Measurements from ENCODE around the gene SPINK4.

Gene SPINK4

DNA sequence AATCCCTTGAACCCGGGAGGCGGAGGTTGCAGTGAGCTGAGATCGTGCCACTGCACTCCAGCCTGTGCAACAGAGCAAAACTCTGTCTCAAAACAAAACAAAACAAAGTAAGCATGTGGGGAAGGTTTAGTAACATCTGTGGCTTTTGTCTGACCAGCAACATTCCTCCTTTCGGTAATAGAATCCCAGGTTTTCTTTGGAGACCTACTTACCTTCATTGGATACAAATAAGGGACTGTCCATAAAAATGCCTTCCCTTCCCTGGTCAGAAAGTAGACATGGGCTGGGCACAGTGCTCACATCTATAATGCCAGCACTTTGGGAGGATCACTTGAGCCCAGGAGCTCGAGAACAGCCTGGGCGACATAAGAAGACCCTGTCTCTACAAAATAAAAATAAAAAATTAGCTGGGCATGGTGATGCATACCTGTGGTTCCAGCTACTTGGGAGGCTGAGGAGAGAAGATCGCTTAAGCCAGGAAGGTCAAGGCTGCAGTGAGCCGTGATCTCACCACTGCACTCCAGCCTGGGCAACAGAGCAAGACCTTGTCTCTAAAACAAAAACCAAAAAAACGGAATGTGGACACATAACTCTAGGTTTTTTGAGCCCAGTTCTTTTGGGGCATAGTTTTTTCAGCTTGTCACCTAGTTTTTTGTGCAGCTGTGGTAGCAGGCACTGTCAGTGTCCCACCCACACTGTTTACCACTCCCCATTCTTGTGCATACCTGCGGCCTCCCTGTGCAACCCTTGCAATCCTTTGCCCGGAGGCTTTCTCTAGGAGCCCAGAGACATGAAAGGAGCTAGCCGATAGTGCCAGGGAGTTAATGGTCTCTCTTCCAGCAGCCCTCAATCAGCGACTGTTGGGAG, 9.0 kb upstream of the SPINK4 start:
- H3K56ac ChIP-seq (ENCODE audit: low read length), result no peak overlapping the region
- no peaks in the 10 kb centered on the region for H3K36me3 ChIP-seq (ENCODE audit: control insufficient read depth, insufficient read depth, low read length)
- no peak overlapping the region for H4K8ac ChIP-seq (ENCODE audit: low read depth, low read length)
- H3K4me2 ChIP-seq (ENCODE audit: low read length), result no peak overlapping the region
- H2AK5ac ChIP-seq (ENCODE audit: low read length), result no peak overlapping the region
- WGBS (ENCODE audit: extremely low coverage, insufficient coverage, low lambda C conversion rate), result no CpG with 5 or more reads among the region's 13 CpGs
- H3K79me2 ChIP-seq (ENCODE audit: control insufficient read depth, insufficient read depth, low read length), result no peaks in the 10 kb centered on the region
- H2BK5ac ChIP-seq (ENCODE audit: low read length), result no peak overlapping the region
- H3K23ac ChIP-seq (ENCODE audit: low read length), result no peak overlapping the region
- no peak overlapping the region for H4K5ac ChIP-seq (ENCODE audit: low read length)
- no peaks in the 10 kb centered on the region for H3K79me1 ChIP-seq (ENCODE audit: low read length)
- H3K4me3 ChIP-seq (ENCODE audit: low read length), result no peak overlapping the region
- DNase-seq, result no peak
- H2BK15ac ChIP-seq (replicated peaks; ENCODE audit: low read depth), result no peak overlapping the region
- H3K4ac ChIP-seq (ENCODE audit: low read depth, low read length), result no peak overlapping the region
- no peaks in the 10 kb centered on the region for H3K4me1 ChIP-seq (ENCODE audit: control insufficient read depth, low read depth, low read length)
- H3K9ac ChIP-seq (ENCODE audit: low read length), result no peak overlapping the region
- no peak overlapping the region for H2BK120ac ChIP-seq (ENCODE audit: low read depth, low read length)
- H3K27ac ChIP-seq (ENCODE audit: low read depth, low read length), result no peak overlapping the region
- H3K18ac ChIP-seq (ENCODE audit: low read length), result no peak overlapping the region
- no peaks in the 10 kb centered on the region for H3K27me3 ChIP-seq (ENCODE audit: insufficient read depth, low read length, poor library complexity)

DNA sequence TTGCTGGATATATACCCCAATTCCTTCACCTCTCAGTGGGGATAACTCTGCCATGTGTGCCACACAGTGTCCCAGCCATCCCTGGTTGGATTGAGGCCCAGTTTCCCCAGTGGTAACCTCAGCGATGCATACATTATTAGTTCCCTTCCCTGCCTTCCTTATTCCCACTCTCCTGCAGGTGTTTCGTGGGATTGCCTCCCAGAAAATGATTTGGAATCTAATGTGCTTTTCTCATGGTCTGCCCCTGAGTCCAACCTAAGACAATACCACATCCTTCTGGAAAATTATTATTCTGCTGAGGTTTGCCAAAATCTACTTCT, 8.4 kb upstream of the SPINK4 start:
- no peak overlapping the region for H3K4me3 ChIP-seq (ENCODE audit: low read length)
- H3K36me3 ChIP-seq (ENCODE audit: control insufficient read depth, insufficient read depth, low read length), result no peaks in the 10 kb centered on the region
- H2BK5ac ChIP-seq (ENCODE audit: low read length), result no peak overlapping the region
- no peak overlapping the region for H3K23ac ChIP-seq (ENCODE audit: low read length)
- H3K27me3 ChIP-seq (ENCODE audit: insufficient read depth, low read length, poor library complexity), result no peaks in the 10 kb centered on the region
- no peak overlapping the region for H4K8ac ChIP-seq (ENCODE audit: low read depth, low read length)
- no peak overlapping the region for H2AK5ac ChIP-seq (ENCODE audit: low read length)
- no peak overlapping the region for H3K27ac ChIP-seq (ENCODE audit: low read depth, low read length)
- H3K4ac ChIP-seq (ENCODE audit: low read depth, low read length), result no peak overlapping the region
- H3K9ac ChIP-seq (ENCODE audit: low read length), result no peak overlapping the region
- H3K4me2 ChIP-seq (ENCODE audit: low read length), result no peak overlapping the region
- no CpG with 5 or more reads among the region's 2 CpGs for WGBS (ENCODE audit: extremely low coverage, insufficient coverage, low lambda C conversion rate)
- H3K18ac ChIP-seq (ENCODE audit: low read length), result no peak overlapping the region
- no peak overlapping the region for H2BK120ac ChIP-seq (ENCODE audit: low read depth, low read length)
- no peak for DNase-seq
- no peak overlapping the region for H3K56ac ChIP-seq (ENCODE audit: low read length)
- no peak overlapping the region for H2BK15ac ChIP-seq (replicated peaks; ENCODE audit: low read depth)
- no peaks in the 10 kb centered on the region for H3K79me1 ChIP-seq (ENCODE audit: low read length)
- no peak overlapping the region for H4K5ac ChIP-seq (ENCODE audit: low read length)
- H3K79me2 ChIP-seq (ENCODE audit: control insufficient read depth, insufficient read depth, low read length), result no peaks in the 10 kb centered on the region
- no peaks in the 10 kb centered on the region for H3K4me1 ChIP-seq (ENCODE audit: control insufficient read depth, low read depth, low read length)

DNA sequence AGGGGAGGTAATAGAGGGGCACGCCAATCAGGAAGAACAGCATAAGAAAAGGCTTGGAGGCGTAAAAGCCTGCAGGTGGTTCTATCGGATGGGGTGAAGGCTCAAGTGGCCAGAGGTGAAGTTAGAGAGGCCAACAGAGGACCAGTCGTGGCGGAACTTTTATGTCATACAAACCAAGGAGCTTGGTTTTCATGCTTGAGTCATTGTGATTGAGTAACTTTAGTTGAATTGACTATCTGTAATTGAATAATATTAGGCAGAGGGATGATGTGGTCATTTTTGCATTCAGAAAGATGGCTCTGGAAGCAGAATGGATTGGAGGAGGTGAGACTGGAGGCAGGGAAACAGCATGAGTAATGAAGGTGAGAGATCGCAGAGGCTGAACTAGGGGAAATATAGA, 7.2 kb upstream of the SPINK4 start:
- whole genome bisulfite sequencing (ENCODE audit: extremely low coverage, insufficient coverage, low lambda C conversion rate), result no CpG with 5 or more reads among the region's 6 CpGs
- no peaks in the 10 kb centered on the region for H3K79me1 ChIP-seq (ENCODE audit: low read length)
- H3K23ac ChIP-seq (ENCODE audit: low read length), result no peak overlapping the region
- no peak overlapping the region for H4K5ac ChIP-seq (ENCODE audit: low read length)
- H2AK5ac ChIP-seq (ENCODE audit: low read length), result no peak overlapping the region
- DNase-seq, result no peak
- H2BK15ac ChIP-seq (replicated peaks; ENCODE audit: low read depth), result no peak overlapping the region
- no peak overlapping the region for H3K4me3 ChIP-seq (ENCODE audit: low read length)
- no peak overlapping the region for H3K4me2 ChIP-seq (ENCODE audit: low read length)
- H3K9ac ChIP-seq (ENCODE audit: low read length), result no peak overlapping the region
- H4K8ac ChIP-seq (ENCODE audit: low read depth, low read length), result no peak overlapping the region
- H3K18ac ChIP-seq (ENCODE audit: low read length), result no peak overlapping the region
- no peak overlapping the region for H3K27ac ChIP-seq (ENCODE audit: low read depth, low read length)
- H3K4me1 ChIP-seq (ENCODE audit: control insufficient read depth, low read depth, low read length), result no peaks in the 10 kb centered on the region
- H3K79me2 ChIP-seq (ENCODE audit: control insufficient read depth, insufficient read depth, low read length), result no peaks in the 10 kb centered on the region
- no peak overlapping the region for H3K56ac ChIP-seq (ENCODE audit: low read length)
- H2BK120ac ChIP-seq (ENCODE audit: low read depth, low read length), result no peak overlapping the region
- H3K4ac ChIP-seq (ENCODE audit: low read depth, low read length), result no peak overlapping the region
- no peaks in the 10 kb centered on the region for H3K36me3 ChIP-seq (ENCODE audit: control insufficient read depth, insufficient read depth, low read length)
- H2BK5ac ChIP-seq (ENCODE audit: low read length), result no peak overlapping the region
- H3K27me3 ChIP-seq (ENCODE audit: insufficient read depth, low read length, poor library complexity), result no peaks in the 10 kb centered on the region

DNA sequence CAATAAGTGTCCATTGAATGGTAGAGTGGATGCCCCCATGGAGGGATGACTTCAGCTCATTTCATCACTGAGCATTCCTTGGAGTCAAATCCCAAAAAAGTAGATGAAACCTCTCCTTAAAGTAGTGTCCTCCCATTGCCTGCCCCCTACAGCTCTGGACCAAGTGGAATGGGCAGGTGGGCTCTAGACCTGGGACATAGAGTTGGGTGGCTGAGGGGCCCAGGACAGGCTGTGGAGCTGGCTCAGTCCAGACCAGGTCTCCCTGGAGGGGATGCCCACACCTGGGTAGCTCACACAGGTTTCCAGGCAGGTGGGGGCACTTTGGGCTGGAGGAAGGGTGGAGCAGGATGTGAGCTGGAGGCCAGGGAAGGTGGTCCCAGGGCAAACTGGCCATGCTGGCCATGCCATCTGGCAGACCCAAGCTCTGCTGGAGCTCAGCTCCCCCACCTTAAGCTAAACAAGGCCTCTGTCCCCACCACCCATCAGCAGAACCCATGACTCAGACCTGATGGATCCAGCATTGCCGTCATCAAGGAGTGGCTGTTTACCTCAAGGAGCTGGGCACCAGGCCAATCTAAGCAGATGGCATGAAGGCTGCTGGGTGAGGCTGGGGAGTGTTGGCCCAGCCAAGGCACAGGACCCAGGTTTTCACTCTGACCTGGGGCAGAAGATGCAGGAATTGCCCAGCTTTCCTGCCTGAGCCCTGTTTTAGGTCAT, 6.2 kb upstream of the SPINK4 start:
- DNase-seq, result no peak
- Histone ChIP-seq H3K56ac (ENCODE audit: low read length) (no peak overlapping the region), H4K5ac (ENCODE audit: low read length) (no peak overlapping the region), H3K27me3 (ENCODE audit: insufficient read depth, low read length, poor library complexity) (no peaks in the 10 kb centered on the region), H2BK5ac (ENCODE audit: low read length) (no peak overlapping the region), H3K4me3 (ENCODE audit: low read length) (no peak overlapping the region), H3K27ac (ENCODE audit: low read depth, low read length) (no peak overlapping the region), H3K4ac (ENCODE audit: low read depth, low read length) (no peak overlapping the region), H3K79me2 (ENCODE audit: control insufficient read depth, insufficient read depth, low read length) (no peaks in the 10 kb centered on the region), H3K4me1 (ENCODE audit: control insufficient read depth, low read depth, low read length) (no peaks in the 10 kb centered on the region), H2BK120ac (ENCODE audit: low read depth, low read length) (no peak overlapping the region), H3K23ac (ENCODE audit: low read length) (no peak overlapping the region), H2AK5ac (ENCODE audit: low read length) (no peak overlapping the region), H3K36me3 (ENCODE audit: control insufficient read depth, insufficient read depth, low read length) (no peaks in the 10 kb centered on the region), H2BK15ac (replicated peaks; ENCODE audit: low read depth) (no peak overlapping the region), H3K9ac (ENCODE audit: low read length) (no peak overlapping the region), H4K8ac (ENCODE audit: low read depth, low read length) (no peak overlapping the region), H3K4me2 (ENCODE audit: low read length) (no peak overlapping the region), H3K79me1 (ENCODE audit: low read length) (no peaks in the 10 kb centered on the region), H3K18ac (ENCODE audit: low read length) (no peak overlapping the region)
- no CpG with 5 or more reads among the region's 1 CpG for WGBS (ENCODE audit: extremely low coverage, insufficient coverage, low lambda C conversion rate)

- H2BK5ac ChIP-seq (ENCODE audit: low read length), result no peak overlapping the region
- no peak overlapping the region for H4K8ac ChIP-seq (ENCODE audit: low read depth, low read length)
- no peaks in the 10 kb centered on the region for H3K79me2 ChIP-seq (ENCODE audit: control insufficient read depth, insufficient read depth, low read length)
- no peak overlapping the region for H3K23ac ChIP-seq (ENCODE audit: low read length)
- H3K56ac ChIP-seq (ENCODE audit: low read length), result no peak overlapping the region
- no peak overlapping the region for H3K27ac ChIP-seq (ENCODE audit: low read depth, low read length)
- no peak overlapping the region for H2BK15ac ChIP-seq (replicated peaks; ENCODE audit: low read depth)
- no CpG with 5 or more reads among the region's 9 CpGs for WGBS (ENCODE audit: extremely low coverage, insufficient coverage, low lambda C conversion rate)
- no peaks in the 10 kb centered on the region for H3K79me1 ChIP-seq (ENCODE audit: low read length)
- H4K5ac ChIP-seq (ENCODE audit: low read length), result no peak overlapping the region
- H3K4me2 ChIP-seq (ENCODE audit: low read length), result no peak overlapping the region
- H3K27me3 ChIP-seq (ENCODE audit: insufficient read depth, low read length, poor library complexity), result no peaks in the 10 kb centered on the region
- no peak overlapping the region for H3K18ac ChIP-seq (ENCODE audit: low read length)
- no peak overlapping the region for H2BK120ac ChIP-seq (ENCODE audit: low read depth, low read length)
- no peak overlapping the region for H3K4me3 ChIP-seq (ENCODE audit: low read length)
- H3K36me3 ChIP-seq (ENCODE audit: control insufficient read depth, insufficient read depth, low read length), result no peaks in the 10 kb centered on the region
- no peak overlapping the region for H3K4ac ChIP-seq (ENCODE audit: low read depth, low read length)
- H2AK5ac ChIP-seq (ENCODE audit: low read length), result no peak overlapping the region
- DNase-seq, result no peak
- no peak overlapping the region for H3K9ac ChIP-seq (ENCODE audit: low read length)
- no peaks in the 10 kb centered on the region for H3K4me1 ChIP-seq (ENCODE audit: control insufficient read depth, low read depth, low read length)
Measured at GRCh38 chr9:33234511-33235467, 5.2 kb upstream of the SPINK4 start.
